22Rv1 (cell line): ENCODE data around the gene TMEM171.

Source experiments
- H3K27ac ChIP-seq: fragments of 450-650 bp; 2 replicates; pipeline ENCODE4 v1.5.1; 2017
- ZFX ChIP-seq: fragments of 450-650 bp; IDR thresholded peaks from 2 replicates; pipeline ENCODE4 v1.6.1; 2017; ENCODE audit warnings: antibody characterized with exemption, borderline replicate concordance
- TF ChIP-seq, protein P1 (sequence below): fragments of 450-650 bp; IDR thresholded peaks from 2 replicates; pipeline ENCODE4 v1.5.1; 2017; ENCODE audit warnings: mild to moderate bottlenecking

The TMEM171 gene

GRCh38 chr5:73096239-73096575 lies 24.2 kb upstream of the TMEM171 start:
- TF ChIP-seq ZFX: no peak
- TF ChIP-seq, protein P1, sequence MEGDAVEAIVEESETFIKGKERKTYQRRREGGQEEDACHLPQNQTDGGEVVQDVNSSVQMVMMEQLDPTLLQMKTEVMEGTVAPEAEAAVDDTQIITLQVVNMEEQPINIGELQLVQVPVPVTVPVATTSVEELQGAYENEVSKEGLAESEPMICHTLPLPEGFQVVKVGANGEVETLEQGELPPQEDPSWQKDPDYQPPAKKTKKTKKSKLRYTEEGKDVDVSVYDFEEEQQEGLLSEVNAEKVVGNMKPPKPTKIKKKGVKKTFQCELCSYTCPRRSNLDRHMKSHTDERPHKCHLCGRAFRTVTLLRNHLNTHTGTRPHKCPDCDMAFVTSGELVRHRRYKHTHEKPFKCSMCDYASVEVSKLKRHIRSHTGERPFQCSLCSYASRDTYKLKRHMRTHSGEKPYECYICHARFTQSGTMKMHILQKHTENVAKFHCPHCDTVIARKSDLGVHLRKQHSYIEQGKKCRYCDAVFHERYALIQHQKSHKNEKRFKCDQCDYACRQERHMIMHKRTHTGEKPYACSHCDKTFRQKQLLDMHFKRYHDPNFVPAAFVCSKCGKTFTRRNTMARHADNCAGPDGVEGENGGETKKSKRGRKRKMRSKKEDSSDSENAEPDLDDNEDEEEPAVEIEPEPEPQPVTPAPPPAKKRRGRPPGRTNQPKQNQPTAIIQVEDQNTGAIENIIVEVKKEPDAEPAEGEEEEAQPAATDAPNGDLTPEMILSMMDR: no peak

DNA sequence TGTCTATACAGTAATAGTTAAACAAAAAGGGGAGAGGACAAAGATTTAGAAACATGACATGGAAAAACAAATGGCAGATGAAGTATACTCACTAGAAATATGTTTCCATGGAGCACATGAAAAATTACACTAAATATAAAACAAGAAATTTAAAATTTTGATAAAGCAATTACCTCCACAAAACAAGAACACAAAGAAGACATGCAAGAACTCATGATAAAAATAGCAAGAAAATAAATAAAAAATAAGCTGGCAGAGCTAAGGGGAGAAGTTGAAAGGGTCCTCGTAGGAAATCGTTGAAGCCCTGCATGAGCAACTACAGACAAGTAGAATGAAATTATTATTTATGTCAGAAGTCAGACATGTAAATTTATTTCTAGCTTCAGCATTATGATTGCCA lies 22.6 kb upstream of the TMEM171 start:
- TF ChIP-seq, protein P1: no peak
- TF ChIP-seq ZFX: no peak
- H3K27ac ChIP-seq: no peak overlapping the region

More at GRCh38 chr5:73096239-73096575, 24.2 kb upstream of the TMEM171 start:
- H3K27ac ChIP-seq: no peak overlapping the region

DNA sequence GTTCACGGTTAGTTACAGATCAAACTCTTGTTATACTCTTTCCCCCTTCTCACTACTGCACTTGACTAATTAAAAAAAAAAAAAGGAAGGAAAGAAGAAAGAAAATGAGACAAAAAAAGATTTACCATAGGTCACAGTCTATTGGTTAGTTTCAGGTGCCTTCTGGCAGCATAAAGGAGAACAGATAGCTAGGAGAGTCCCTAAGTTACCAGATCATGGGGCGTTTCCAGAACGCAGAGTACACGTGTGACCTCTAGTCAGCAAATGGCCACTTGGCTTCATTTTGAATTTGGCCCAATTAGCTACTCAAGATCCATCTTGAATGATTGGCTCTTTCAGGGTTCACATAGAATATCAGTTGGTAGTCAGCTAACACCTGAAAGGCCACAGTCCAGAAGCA lies 20.3 kb upstream of the TMEM171 start:
- TF ChIP-seq, protein P1: no peak
- no peak for TF ChIP-seq ZFX
- no peak overlapping the region for H3K27ac ChIP-seq

DNA sequence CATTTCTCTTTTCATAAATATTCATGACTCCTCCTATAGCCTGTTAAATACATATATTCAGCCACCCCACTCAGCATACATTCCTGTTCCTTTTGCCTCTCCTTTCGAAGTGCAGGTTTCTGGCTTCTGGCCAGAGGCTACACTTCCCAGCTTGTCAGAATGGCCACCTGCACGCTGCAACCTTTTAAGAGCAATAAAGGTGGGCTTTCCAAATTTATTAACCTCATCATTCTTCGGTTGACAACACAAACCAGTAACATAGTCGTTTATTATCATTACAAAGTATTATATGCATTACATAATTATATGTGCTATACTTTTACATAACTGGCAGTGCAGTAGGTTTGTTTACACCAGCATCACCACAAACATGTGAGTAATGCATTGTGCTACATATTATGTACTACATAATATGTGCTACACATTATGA lies 16.5 kb upstream of the TMEM171 start:
- TF ChIP-seq, protein P1: no peak
- no peak for TF ChIP-seq ZFX
- no peak overlapping the region for H3K27ac ChIP-seq

DNA sequence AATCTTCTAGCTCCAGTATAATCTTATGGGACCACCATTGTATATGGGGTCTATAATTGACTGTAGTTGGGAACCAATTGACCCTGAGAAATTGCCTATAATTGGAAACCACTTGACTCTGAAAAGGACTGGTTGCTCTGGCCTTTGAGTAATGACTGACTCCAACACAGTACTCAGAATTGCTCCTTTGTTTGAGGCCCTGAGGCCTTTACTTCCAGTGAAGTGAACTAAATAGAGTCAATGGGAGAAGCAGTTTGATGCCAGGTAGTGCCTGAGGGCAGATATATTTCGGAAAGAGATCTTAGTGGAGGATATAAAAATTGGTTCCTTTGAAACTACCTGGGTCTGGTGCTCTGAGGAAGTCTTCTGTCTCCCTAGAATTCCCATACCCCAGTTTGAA lies 16.0 kb upstream of the TMEM171 start:
- no peak overlapping the region for H3K27ac ChIP-seq
- TF ChIP-seq ZFX: no peak
- TF ChIP-seq, protein P1: no peak

GRCh38 chr5:73106335-73106734 lies 14.0 kb upstream of the TMEM171 start:
- H3K27ac ChIP-seq: no peak overlapping the region
- no peak for TF ChIP-seq ZFX
- TF ChIP-seq, protein P1: no peak

- TF ChIP-seq, protein P1: no peak
- H3K27ac ChIP-seq: no peak overlapping the region
Measured at GRCh38 chr5:73110190-73110589, 10.2 kb upstream of the TMEM171 start.
